ENCODE results near the gene ISOC1.

DNA sequence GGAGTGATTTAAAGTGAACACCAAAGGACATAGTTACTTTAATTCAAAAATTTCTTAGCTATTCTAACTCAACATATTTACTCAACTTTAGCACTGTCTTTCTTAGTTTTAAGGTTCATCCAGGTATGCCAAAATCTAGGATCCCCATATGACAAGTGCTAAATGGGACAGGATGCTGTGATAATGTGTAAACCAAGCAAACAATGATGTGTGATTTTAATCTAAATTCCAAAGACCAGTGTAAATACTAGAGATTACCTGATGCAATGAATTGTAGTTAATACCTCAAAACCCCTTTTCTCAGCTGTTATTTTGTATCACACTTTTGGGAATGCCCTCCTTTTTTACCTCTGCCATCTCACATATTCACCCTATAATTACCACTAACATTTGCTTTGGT lies 26.8 kb upstream of the ISOC1 start:
- no peak for TF ChIP-seq GATA3 (IDR thresholded peaks at IDR 0.05; ENCODE audit: low read depth, low read length)
- no peak for TF ChIP-seq GATA2 (IDR thresholded peaks at IDR 0.05; ENCODE audit: low read depth, low read length)

All from SH-SY5Y (cell line).